HG02840 (cell line): ENCODE measurements around the gene ANGPT4.
"Not testable (repeated sequence)": the region's sequence is repeated elsewhere in the genome, so short reads cannot be mapped to it uniquely, and the experiment has no call there.

Source experiments
- ATAC-seq: cut with Tn5 transposase; IDR thresholded peaks from one replicate; pipeline ENCODE4 v1.9.1; 2021; ENCODE audit warnings: mild to moderate bottlenecking, moderate library complexity, moderate number of reproducible peaks; ENCODE audit not compliant: unreplicated experiment, low FRiP score

The ANGPT4 gene

GRCh38 chr20:878511-879307 is 37.4 kb downstream of the ANGPT4 start:
- ATAC-seq: no peak

GRCh38 chr20:877814-878213 is 38.3 kb downstream of the ANGPT4 start:
- ATAC-seq: no peak

- no peak for ATAC-seq
Measured at GRCh38 chr20:875115-875514, 41.0 kb downstream of the ANGPT4 start.

GRCh38 chr20:873875-874607 is 42.1 kb downstream of the ANGPT4 start:
- no peak for ATAC-seq

GRCh38 chr20:872855-873520 is 43.1 kb downstream of the ANGPT4 start:
- no peak for ATAC-seq

GRCh38 chr20:871948-872347 is 44.2 kb downstream of the ANGPT4 start:
- no peak for ATAC-seq

GRCh38 chr20:871436-871835 is 44.7 kb downstream of the ANGPT4 start:
- no peak for ATAC-seq

GRCh38 chr20:870758-871157 is 45.4 kb downstream of the ANGPT4 start:
- ATAC-seq: no peak

GRCh38 chr20:869606-870005 is 46.5 kb downstream of the ANGPT4 start:
- no peak for ATAC-seq

GRCh38 chr20:868279-868678 is 47.9 kb downstream of the ANGPT4 start:
- no peak for ATAC-seq

GRCh38 chr20:865440-865839 is 50.7 kb downstream of the ANGPT4 start:
- no peak for ATAC-seq

- no peak for ATAC-seq
Measured at GRCh38 chr20:860891-861290, 55.2 kb downstream of the ANGPT4 start.

GRCh38 chr20:859751-860231 is 56.3 kb downstream of the ANGPT4 start:
- ATAC-seq: no peak

GRCh38 chr20:858011-858410 is 58.1 kb downstream of the ANGPT4 start:
- ATAC-seq: no peak

- no peak for ATAC-seq
Measured at GRCh38 chr20:856361-856775, 59.8 kb downstream of the ANGPT4 start.

- no peak for ATAC-seq
Measured at GRCh38 chr20:855466-856360, 60.4 kb downstream of the ANGPT4 start.

- no peak for ATAC-seq
Measured at GRCh38 chr20:854601-855000, 61.5 kb downstream of the ANGPT4 start.

GRCh38 chr20:853406-853996 is 62.6 kb downstream of the ANGPT4 start:
- no peak for ATAC-seq

GRCh38 chr20:848731-849130 is 67.4 kb downstream of the ANGPT4 start:
- not testable (repeated sequence) for ATAC-seq

GRCh38 chr20:848193-848592 is 67.9 kb downstream of the ANGPT4 start:
- no peak for ATAC-seq
